ENCODE measurements around the gene MYO10.
A peak's percentile ranks its signal among the peaks of the same experiment; 100 is the strongest.
"Not testable (repeated sequence)": the region's sequence is repeated elsewhere in the genome, so short reads cannot be mapped to it uniquely, and the experiment has no call there.

Gene MYO10

GRCh38 chr5:16936150-16936988 is at the start of gene MYO10:
MYO10 (minus strand) TSS chr5:16936288; CDS start chr5:16935808, 480 bp downstream.
- DNase-seq (ENCODE audit: extremely low spot score, insufficient read length, low read depth) (peak; percentile 60), FAIRE-seq (no peak)

DNA sequence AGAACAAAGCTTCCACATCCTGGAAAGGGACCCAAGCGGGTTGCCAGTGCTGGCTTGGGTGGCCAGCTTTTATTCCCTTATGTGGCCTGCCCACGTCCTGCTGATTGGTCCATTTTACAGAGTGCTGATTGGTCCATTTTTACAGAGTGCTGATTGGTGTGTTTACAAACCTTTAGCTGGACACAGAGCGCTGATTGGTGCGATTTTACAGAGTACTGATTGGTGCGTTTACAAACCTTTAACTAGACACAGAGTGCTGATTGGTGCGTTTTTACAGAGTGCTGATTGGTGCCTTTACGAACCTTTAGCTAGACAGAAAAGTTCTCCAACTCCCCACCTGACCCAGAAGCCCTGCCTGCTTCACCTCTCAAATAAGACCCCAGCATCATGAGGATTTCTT is 49.2 kb upstream of the MYO10 start:
- not testable (repeated sequence) for FAIRE-seq

DNA sequence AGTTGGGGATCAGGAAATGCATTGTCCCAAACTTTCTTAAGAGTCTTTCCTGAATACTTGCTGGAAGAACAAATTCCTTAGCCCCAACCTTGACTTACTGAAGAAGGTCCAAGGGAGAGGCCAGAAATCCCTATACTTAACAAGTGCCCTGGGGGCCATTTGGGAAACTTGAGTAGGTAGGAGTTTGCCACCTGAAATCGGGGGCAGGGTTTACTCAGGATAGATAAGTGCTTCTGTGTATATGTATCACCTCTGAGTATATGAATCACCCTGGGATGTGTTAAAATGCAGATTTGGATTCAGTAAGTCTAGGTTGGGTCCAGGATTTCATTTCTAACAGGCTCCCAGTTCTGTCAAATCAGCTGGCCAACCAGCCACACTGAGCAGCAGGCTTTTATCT is 47.9 kb upstream of the MYO10 start:
- DNase-seq (ENCODE audit: extremely low spot score, insufficient read length, low read depth) (no peak), FAIRE-seq (no peak)

More for the DNA sequence above, 49.2 kb upstream of the MYO10 start:
- not testable (repeated sequence) for DNase-seq (ENCODE audit: extremely low spot score, insufficient read length, low read depth)

- no peak for FAIRE-seq
- DNase-seq (ENCODE audit: extremely low spot score, insufficient read length, low read depth) = no peak
These were observed 47.0 kb upstream of the MYO10 start for GRCh38 chr5:16983022-16983639.

GRCh38 chr5:16981700-16982099 is 45.6 kb upstream of the MYO10 start:
- FAIRE-seq (no peak), DNase-seq (ENCODE audit: extremely low spot score, insufficient read length, low read depth) (no peak)

DNA sequence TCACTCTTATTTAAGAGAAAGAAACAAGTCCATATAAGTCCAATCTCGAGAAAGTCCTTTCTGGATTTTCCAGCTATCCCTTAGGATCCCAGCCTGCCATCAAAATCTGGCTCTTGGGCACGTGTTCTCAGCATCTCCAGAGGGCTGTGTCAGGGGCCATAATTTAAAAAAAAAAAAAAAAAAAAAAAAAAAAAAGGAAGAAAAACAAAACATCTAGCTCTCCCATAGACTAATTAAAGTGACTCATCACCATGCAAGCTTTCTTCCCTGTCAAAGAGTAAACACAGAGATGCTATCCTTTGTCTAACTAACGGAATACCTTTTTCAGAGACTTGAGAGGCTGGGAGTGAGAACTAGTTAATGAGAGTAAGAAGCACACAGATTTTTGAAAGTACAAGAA is 44.9 kb upstream of the MYO10 start:
- FAIRE-seq = no peak
- no peak for DNase-seq (ENCODE audit: extremely low spot score, insufficient read length, low read depth)

GRCh38 chr5:16978296-16978695 is 42.2 kb upstream of the MYO10 start:
- FAIRE-seq (no peak), DNase-seq (ENCODE audit: extremely low spot score, insufficient read length, low read depth) (no peak)

DNA sequence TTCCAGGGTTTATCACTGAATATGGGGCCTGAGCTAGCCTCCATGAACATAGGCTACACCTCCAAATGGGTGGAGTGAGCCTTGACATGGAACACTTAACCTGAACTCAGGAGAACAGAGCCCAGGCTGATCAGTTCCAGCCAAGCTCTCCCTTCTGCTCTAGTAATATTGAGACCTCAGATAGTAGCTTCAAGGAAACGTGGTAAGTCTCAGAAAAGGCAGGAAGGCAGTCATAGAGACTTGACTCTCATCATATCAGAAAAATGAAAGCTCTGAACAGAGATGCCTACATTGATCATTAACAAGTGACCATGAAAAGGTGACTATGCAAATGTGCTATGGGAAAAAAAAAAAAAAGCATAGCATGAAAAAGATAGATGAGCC is 40.5 kb upstream of the MYO10 start:
- no peak for FAIRE-seq
- DNase-seq (ENCODE audit: extremely low spot score, insufficient read length, low read depth) = peak; percentile 28

DNA sequence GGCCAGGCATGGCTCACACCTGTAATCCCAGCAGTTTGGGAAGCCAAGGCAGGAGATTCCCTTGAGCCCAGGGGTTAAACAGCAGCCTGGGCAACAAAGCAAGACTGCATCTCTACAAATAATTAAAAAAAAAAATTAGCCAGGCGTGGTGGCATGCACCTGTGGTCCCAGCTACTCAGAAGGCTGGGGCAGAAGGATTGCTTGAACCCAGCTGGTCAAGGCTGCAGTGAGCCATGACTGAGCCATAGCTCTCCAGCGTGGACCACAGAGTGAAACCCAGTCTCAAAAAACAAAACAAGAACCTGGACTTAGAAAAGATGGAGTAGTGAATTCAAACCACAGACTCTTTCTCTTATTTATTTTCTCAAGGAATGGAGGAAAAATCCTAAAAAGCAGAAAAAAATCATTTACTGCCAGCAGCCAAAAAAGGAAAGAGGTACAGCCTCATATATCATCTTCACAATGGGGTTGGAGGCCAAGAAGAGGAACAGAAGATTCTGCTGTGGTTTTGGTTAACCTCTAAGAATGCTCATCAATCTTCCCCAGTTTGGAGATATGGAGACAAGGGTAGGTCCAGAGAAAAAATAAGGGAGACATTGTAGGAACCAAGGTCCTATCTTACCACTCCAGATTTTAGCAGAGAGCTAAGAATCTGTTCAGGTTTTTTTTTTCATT is 40.0 kb upstream of the MYO10 start:
- DNase-seq (ENCODE audit: extremely low spot score, insufficient read length, low read depth) (no peak), FAIRE-seq (peak; percentile 86)

- DNase-seq (ENCODE audit: extremely low spot score, insufficient read length, low read depth) (no peak), FAIRE-seq (no peak)
These were observed 38.9 kb upstream of the MYO10 start for GRCh38 chr5:16974981-16975380.

- FAIRE-seq = no peak
These were observed 34.7 kb upstream of the MYO10 start for GRCh38 chr5:16970826-16971225.

GRCh38 chr5:16970260-16970659 is 34.2 kb upstream of the MYO10 start:
- no peak for DNase-seq (ENCODE audit: extremely low spot score, insufficient read length, low read depth)
- FAIRE-seq = no peak

More at GRCh38 chr5:16970826-16971225, 34.7 kb upstream of the MYO10 start:
- no peak for DNase-seq (ENCODE audit: extremely low spot score, insufficient read length, low read depth)

- FAIRE-seq = no peak
These were observed 29.5 kb upstream of the MYO10 start for GRCh38 chr5:16965581-16965980.

GRCh38 chr5:16963821-16964220 is 27.7 kb upstream of the MYO10 start:
- FAIRE-seq (no peak), DNase-seq (ENCODE audit: extremely low spot score, insufficient read length, low read depth) (no peak)

More at GRCh38 chr5:16965581-16965980, 29.5 kb upstream of the MYO10 start:
- no peak for DNase-seq (ENCODE audit: extremely low spot score, insufficient read length, low read depth)

DNA sequence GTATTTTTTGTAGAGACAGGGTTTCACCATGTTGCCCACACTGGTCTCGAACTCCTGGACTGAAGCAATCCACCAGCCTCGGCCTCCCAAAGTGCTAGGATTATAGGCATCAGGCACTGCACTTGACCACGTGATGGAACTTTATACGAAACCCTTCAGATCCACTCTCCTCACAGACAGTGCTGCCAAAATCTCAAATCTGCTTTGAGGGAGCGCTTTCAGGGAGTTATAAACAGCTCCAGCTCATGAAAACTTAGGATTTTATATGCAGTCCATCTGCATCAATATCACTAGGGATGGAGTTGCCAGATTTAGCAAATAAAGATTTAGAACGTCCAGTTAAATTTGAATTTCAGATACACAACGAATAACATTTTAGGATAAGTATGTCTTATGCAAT is 25.0 kb upstream of the MYO10 start:
- no peak for FAIRE-seq
- DNase-seq (ENCODE audit: extremely low spot score, insufficient read length, low read depth) = no peak

GRCh38 chr5:16957304-16958196 is 21.5 kb upstream of the MYO10 start:
- FAIRE-seq (no peak), DNase-seq (ENCODE audit: extremely low spot score, insufficient read length, low read depth) (no peak)

DNA sequence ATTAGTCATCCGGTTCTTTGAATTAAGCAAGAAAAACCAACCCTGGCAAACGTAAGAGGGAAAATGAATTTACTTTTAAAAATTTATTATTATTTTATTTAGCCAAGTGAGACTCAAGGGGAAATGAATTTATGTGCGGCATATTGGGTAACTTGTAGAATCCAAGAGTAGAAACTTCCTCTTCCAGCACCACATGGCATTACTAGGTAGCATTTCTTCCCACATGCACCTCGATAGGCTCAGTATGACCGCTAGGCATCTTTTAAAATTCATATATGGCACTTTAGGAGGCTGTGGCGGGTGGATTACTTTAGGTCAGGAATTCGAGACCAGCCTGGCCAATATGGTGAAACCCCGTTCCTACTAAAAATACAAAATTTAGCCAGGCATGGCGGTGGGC is 17.6 kb upstream of the MYO10 start:
- FAIRE-seq = no peak
- DNase-seq (ENCODE audit: extremely low spot score, insufficient read length, low read depth) = no peak

DNA sequence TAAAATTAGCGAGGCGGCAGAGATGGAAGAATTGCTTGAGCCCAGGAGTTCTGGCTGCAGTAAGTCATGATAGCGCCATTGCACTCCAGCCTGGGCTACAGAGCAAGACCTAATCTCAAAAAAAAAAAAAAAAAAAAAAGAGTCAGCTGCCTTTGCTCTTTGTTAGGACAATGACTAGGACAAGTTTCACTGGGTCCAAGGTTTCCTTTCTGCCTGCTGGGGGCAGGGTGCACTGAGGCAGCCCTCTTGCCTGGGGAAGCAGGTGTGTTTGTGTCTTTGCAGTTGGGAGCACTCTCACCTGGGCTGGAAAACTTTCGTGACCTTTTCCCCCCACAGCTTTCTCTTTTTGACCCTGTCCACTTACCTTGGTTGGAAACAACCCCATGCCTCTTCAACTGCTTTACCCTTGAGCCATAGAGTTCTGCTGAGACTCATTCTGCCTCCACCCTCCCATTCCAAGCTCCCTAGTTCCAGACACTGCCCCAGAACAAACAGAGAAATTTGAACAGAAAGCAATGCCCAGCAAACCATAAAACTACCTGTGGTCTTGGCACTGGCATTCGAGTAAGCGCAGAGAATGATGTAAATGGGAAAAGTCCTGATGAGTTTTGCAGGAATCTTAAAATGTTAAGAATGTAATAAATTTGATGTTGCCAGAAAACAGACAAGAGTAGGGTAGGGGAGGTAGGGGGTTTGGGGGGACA is 17.0 kb upstream of the MYO10 start:
- DNase-seq (ENCODE audit: extremely low spot score, insufficient read length, low read depth) (no peak), FAIRE-seq (no peak)

DNA sequence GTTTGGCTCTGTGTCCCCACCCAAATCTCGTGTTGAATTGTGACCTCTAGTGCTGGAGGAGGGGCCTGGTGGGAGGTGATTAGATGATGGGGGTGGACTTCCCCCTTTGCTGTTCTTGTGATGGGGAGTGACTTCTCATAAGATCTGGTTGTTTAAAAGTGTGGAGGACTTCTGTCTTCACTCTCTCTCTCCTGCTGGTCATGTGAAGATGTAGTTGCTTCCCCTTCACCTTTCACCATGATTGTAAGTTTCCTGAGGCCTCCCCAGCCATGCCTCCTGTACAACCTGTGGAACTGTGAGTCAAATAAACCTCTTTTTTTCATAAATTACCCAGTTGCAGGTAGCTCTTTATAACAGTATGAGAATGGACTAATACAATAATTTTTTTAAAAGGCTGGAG is 10.6 kb upstream of the MYO10 start:
- DNase-seq (ENCODE audit: extremely low spot score, insufficient read length, low read depth) (no peak), FAIRE-seq (no peak)

Measured in GM18507 (cell line).